PFSK-1 (cell line): ENCODE measurements around the gene ONECUT3.

Source experiments
- FOXP2 ChIP-seq: optimal IDR thresholded peaks from 2 replicates; pipeline ENCODE3; 2011; ENCODE audit warnings: borderline replicate concordance, control low read depth, inconsistent platforms; ENCODE audit not compliant: insufficient read depth; ENCODE audit errors: extremely low read length, extremely low read depth
- POLR2AphosphoS5 ChIP-seq: IDR thresholded peaks from 2 replicates; pipeline ENCODE4 v1.6.1; 2012; ENCODE audit warnings: low read depth, mild to moderate bottlenecking, control low read depth, low read length, moderate library complexity
- SIN3A ChIP-seq: IDR thresholded peaks from 2 replicates; pipeline ENCODE4 v1.6.1; 2012; ENCODE audit warnings: mild to moderate bottlenecking, low read length, moderate library complexity, borderline replicate concordance; ENCODE audit not compliant: insufficient read depth
- TAF1 ChIP-seq: IDR thresholded peaks from 2 replicates; pipeline ENCODE4 v1.6.1; 2012; ENCODE audit warnings: low read length, control low read depth, borderline replicate concordance; ENCODE audit not compliant: insufficient read depth
- TF ChIP-seq, protein P1 (sequence below), 2 experiments: IDR thresholded peaks; 2 replicates each; pipeline versions ENCODE4 v1.6.1 to v1.8.0; 2011 to 2012; ENCODE audit warnings: low read depth in 2 of 2, low read length in 2 of 2, control low read depth in 1 of 2, inconsistent platforms in 1 of 2, mild to moderate bottlenecking in 1 of 2, moderate library complexity in 1 of 2; ENCODE audit not compliant: insufficient read depth in 1 of 2

The ONECUT3 gene

DNA sequence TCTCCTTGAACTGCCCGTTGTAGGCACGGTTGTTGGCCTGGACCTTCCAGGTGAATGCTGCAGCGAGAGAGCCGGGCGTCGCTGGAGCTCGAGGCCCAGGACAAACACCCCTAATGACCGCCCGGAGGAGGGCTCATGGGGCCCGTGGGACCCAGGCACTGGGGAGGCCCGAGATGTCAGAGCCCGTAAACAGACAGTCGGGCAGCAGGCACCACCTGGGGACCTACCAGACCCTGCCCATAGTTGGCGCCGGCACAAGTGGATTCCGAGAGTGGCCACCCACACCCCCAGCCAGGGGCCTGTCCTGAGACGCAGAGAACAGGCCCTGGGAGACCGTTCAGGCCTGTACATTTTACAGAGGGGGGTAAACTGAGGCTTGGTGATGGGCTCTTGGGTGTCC lies 56.4 kb downstream of the ONECUT3 start:
- TF ChIP-seq TAF1 (no peak), SIN3A (no peak), FOXP2 (no peak), POLR2AphosphoS5 (no peak)
- TF ChIP-seq, protein P1, sequence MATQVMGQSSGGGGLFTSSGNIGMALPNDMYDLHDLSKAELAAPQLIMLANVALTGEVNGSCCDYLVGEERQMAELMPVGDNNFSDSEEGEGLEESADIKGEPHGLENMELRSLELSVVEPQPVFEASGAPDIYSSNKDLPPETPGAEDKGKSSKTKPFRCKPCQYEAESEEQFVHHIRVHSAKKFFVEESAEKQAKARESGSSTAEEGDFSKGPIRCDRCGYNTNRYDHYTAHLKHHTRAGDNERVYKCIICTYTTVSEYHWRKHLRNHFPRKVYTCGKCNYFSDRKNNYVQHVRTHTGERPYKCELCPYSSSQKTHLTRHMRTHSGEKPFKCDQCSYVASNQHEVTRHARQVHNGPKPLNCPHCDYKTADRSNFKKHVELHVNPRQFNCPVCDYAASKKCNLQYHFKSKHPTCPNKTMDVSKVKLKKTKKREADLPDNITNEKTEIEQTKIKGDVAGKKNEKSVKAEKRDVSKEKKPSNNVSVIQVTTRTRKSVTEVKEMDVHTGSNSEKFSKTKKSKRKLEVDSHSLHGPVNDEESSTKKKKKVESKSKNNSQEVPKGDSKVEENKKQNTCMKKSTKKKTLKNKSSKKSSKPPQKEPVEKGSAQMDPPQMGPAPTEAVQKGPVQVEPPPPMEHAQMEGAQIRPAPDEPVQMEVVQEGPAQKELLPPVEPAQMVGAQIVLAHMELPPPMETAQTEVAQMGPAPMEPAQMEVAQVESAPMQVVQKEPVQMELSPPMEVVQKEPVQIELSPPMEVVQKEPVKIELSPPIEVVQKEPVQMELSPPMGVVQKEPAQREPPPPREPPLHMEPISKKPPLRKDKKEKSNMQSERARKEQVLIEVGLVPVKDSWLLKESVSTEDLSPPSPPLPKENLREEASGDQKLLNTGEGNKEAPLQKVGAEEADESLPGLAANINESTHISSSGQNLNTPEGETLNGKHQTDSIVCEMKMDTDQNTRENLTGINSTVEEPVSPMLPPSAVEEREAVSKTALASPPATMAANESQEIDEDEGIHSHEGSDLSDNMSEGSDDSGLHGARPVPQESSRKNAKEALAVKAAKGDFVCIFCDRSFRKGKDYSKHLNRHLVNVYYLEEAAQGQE (IDR thresholded peaks at IDR 0.05; ENCODE audit: insufficient read depth in 1 of 2, low read depth in 2 of 2, low read length in 2 of 2): no peak

DNA sequence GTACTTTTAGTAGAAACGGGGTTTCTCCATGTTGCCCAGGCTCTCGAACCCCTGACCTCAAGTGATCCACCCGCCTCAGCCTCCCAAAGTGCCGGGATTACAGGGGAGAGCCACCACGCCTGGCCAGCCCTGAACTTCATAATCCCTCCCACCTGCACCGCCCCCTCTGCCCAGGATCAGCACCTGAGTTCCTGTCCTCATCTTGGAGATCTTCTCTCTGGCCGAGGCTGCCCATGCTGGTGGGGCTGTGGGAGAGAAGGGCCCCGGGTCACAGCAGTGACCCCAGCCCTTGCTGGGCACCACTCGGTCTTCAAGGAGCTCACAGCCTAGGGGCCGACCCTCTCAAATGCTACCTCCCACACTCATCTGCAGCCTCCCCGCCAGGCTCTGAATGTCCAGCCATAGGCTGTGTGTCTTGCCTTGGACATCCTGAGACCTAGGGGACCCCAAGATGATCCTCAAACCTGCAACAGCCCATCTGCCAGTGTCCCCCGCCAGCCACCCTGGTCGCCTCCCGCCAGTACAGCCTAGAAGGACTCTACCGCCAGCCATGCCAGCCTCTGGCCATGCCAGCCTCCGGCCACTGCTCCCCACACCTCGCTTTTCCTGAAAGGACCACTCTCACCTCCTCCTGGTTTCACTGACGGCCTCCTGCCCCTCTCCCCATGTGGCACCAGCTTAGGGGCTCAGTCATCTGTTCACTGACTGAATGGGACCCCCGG lies 57.3 kb downstream of the ONECUT3 start:
- TF ChIP-seq SIN3A (no peak), FOXP2 (no peak), POLR2AphosphoS5 (no peak), TAF1 (no peak)
- TF ChIP-seq, protein P1 (IDR thresholded peaks at IDR 0.05; ENCODE audit: insufficient read depth in 1 of 2, low read depth in 2 of 2, low read length in 2 of 2): no peak

DNA sequence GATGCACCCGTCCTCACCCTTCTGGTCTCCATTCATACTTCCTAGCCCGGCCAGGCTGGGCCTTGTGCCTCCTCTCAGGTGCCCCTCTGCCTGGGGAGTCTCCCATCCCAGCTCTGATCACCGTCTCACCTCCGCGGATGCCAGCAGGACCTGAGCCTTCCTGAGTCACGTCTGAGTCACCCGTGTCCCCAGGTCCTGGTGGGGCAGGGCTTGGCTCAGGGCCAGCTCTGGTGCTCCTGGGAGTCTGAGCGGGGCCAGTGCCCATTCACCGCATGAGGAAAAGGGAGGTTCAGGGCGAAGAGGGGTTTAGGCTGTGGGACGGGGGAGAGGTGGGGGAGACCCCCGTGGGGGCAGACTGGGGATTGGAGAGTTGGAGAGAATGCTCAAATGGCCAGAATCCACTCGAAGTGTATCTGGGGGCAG lies 58.2 kb downstream of the ONECUT3 start:
- TF ChIP-seq POLR2AphosphoS5: no peak

- TF ChIP-seq POLR2AphosphoS5: no peak
- TF ChIP-seq FOXP2: no peak
- no peak for TF ChIP-seq SIN3A
- TF ChIP-seq TAF1: no peak
- TF ChIP-seq, protein P1 (IDR thresholded peaks at IDR 0.05; ENCODE audit: insufficient read depth in 1 of 2, low read depth in 2 of 2, low read length in 2 of 2): no peak
Measured at GRCh38 chr19:1811942-1812425, 58.7 kb downstream of the ONECUT3 start, which contains the start of gene ATP8B3. ATP8B3 (minus strand) TSS chr19:1812276; CDS start chr19:1811736, 540 bp downstream.

DNA sequence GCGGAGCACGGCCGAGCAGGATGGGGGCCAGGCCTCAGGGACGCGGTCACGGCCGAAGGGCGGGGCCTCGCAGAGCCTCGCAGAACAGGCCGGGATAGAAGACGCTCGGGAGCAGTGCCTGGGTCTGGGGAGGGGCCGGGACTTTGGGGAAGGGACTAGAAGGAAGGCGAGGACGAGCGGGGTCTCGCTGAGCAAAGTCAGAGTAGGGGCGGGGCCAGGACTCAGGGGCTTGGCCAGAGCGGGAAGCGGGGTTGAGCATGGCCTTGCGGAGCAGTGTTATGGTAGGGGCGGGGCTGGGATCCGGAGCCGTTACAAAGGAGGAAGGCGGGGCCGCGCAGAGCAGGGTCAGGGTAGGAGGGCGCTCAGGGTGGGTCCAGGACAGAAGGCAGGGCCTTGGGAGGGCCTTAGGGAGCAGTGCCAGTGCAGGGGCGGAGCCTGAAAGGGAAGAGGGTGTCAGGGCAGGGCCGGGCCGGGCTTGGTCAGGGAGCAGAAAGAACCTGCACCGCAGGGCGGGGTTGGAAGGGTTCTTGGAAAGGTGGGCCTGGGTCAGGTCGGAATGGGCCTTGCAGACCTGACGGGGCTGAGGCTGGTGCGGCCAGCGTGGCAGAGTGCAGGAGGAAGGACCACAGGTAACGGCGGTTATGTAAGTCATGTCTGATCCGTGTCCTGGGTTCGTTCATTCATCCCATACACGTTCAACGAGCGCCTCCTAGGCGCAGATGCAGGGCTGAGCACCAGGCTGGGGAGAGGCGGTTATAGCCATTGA lies 59.3 kb downstream of the ONECUT3 start:
- TF ChIP-seq TAF1 (no peak), POLR2AphosphoS5 (peak; percentile 43; the same call in 1 of the 2 replicates), FOXP2 (no peak)
